GM12878 (cell line): ENCODE measurements around the gene BTBD9. TPM values are rescaled to one million over a fixed set of nuclear protein-coding genes. Genes with fewer than 3 reads are reported as not detected.

Experiments used
- ATAC-seq: fragments of 200-7000 bp; cut with Tn5 transposase; 3 replicates; pipeline ENCODE4 v1.9.1; 2020; ENCODE audit warnings: mild to moderate bottlenecking, moderate library complexity
- BruUV-seq: library from RNA; stranded (reverse); fragments of 400-500 nt; replicated peaks from 2 replicates; lab custom pipeline; 2021; lab: Mats Ljungman, UMichigan
- CTCF ChIA-PET: fragments of 300-600 bp; sonication (Branson Sonifier 250); formaldehyde crosslinking; extraction: SDS; loops from one replicate; lab custom pipeline; 2021; ENCODE audit warnings: inconsistent platforms; lab: Yijun Ruan, JAX
- POLR2A ChIA-PET: fragments of 350-600 bp; formaldehyde crosslinking; extraction: SDS; loops from one replicate; lab custom pipeline; 2021; ENCODE audit warnings: inconsistent platforms; lab: Charles Lee
- RAD21 ChIA-PET: fragments of 300-600 bp; sonication (Branson Sonifier 250); formaldehyde crosslinking; loops from one replicate; lab custom pipeline; 2023; ENCODE audit warnings: antibody characterized with exemption; ENCODE audit not compliant: unreplicated experiment; lab: Charles Lee
- SMC1A ChIA-PET: fragments of 300-600 bp; sonication (Branson Sonifier 250); formaldehyde crosslinking; loops from one replicate; lab custom pipeline; 2023; ENCODE audit not compliant: unreplicated experiment, uncharacterized antibody; lab: Charles Lee
- DNase-seq: peaks from one replicate; pipeline ENCODE4 v3.0.0-alpha.2; 2011; ENCODE audit warnings: low read depth, low spot score
- FAIRE-seq: peaks from 3 replicates; lab custom pipeline; 2011; peaks lifted over from hg19 to GRCh38; lab: Jason Lieb, UNC
- H2AFZ ChIP-seq: 2 replicates; pipeline ENCODE4 v1.6.0; 2011; ENCODE audit warnings: low read depth, low read length, control low read depth; ENCODE audit not compliant: control insufficient read depth
- H3K27ac ChIP-seq: 2 replicates; pipeline ENCODE4 v1.5.1; 2011; ENCODE audit warnings: control low read depth; ENCODE audit not compliant: control insufficient read depth, insufficient read depth
- H3K27me3 ChIP-seq, 2 experiments: replicated peaks in 1 of 2; 2 replicates each; pipeline versions ENCODE4 v1.6.0 to v1.6.1; 2011; ENCODE audit warnings: low read length in 1 of 2; ENCODE audit not compliant: control insufficient read depth in 2 of 2, insufficient read depth in 2 of 2
- H3K36me3 ChIP-seq, 2 experiments: 2 replicates each; pipeline ENCODE4 v1.5.1; 2011; ENCODE audit warnings: low read length in 1 of 2; ENCODE audit not compliant: control insufficient read depth in 2 of 2, insufficient read depth in 2 of 2
- H3K4me1 ChIP-seq: 2 replicates; pipeline ENCODE4 v1.6.1; 2011; ENCODE audit warnings: mild to moderate bottlenecking, low read length, moderate library complexity, mixed read lengths; ENCODE audit not compliant: control insufficient read depth, insufficient read depth
- H3K4me2 ChIP-seq: 2 replicates; pipeline ENCODE4 v1.6.0; 2011; ENCODE audit warnings: control low read depth; ENCODE audit not compliant: control insufficient read depth, insufficient read depth
- H3K4me3 ChIP-seq: fragments of 200-600 bp; sonication (generic); 2 replicates; pipeline ENCODE4 v1.5.1; 2016
- H3K79me2 ChIP-seq: 2 replicates; pipeline ENCODE4 v1.6.0; 2011; ENCODE audit warnings: low read length; ENCODE audit not compliant: control insufficient read depth, insufficient read depth
- H3K9ac ChIP-seq: 2 replicates; pipeline ENCODE4 v1.8.0; 2011; ENCODE audit warnings: low read length, control low read depth, mixed read lengths; ENCODE audit not compliant: control insufficient read depth, insufficient read depth
- H3K9me3 ChIP-seq: replicated peaks from 3 replicates; pipeline ENCODE4 v1.5.1; 2011; ENCODE audit warnings: mild to moderate bottlenecking, low read length; ENCODE audit not compliant: control insufficient read depth, insufficient read depth
- H4K20me1 ChIP-seq: 2 replicates; pipeline ENCODE4 v1.6.0; 2011; ENCODE audit not compliant: control insufficient read depth, insufficient read depth
- ASH2L ChIP-seq: fragments of 300-600, 200-600 bp; sonication (generic); IDR thresholded peaks from 2 replicates; pipeline ENCODE4 v1.6.1; 2017; ENCODE audit warnings: low read depth, mild to moderate bottlenecking, borderline replicate concordance
- CHD2 ChIP-seq: IDR thresholded peaks from 2 replicates; pipeline ENCODE4 v1.6.1; 2011; ENCODE audit warnings: low read depth, low read length, improper control_type of control experiment, borderline replicate concordance
- CTCF ChIP-seq, 3 experiments: IDR thresholded peaks in 2 of 3; conservative IDR thresholded peaks in 1 of 3; 2 replicates each; pipeline ENCODE4 v1.5.1; 2011; ENCODE audit warnings: low read depth in 3 of 3, low read length in 3 of 3, mild to moderate bottlenecking in 3 of 3, control low read depth in 2 of 3, moderate library complexity in 2 of 3, inconsistent platforms in 1 of 3, mixed read lengths in 1 of 3; ENCODE audit not compliant: control insufficient read depth in 2 of 3, insufficient read depth in 1 of 3; ENCODE audit errors: extremely low read depth in 1 of 3
- CUX1 ChIP-seq: IDR thresholded peaks from 2 replicates; pipeline ENCODE4 v1.6.1; 2012; ENCODE audit warnings: improper control_type of control experiment, low read depth, low read length; ENCODE audit not compliant: insufficient replicate concordance
- DPF2 ChIP-seq: fragments of 450-650 bp; IDR thresholded peaks from 2 replicates; pipeline ENCODE4 v1.6.1; 2017; ENCODE audit warnings: mild to moderate bottlenecking
- ELK1 ChIP-seq: IDR thresholded peaks from 2 replicates; pipeline ENCODE4 v1.6.1; 2012; ENCODE audit warnings: low read depth, low read length, improper control_type of control experiment
- LARP7 ChIP-seq: fragments of 450-650 bp; IDR thresholded peaks from 2 replicates; pipeline ENCODE4 v1.6.1; 2017; ENCODE audit warnings: mild to moderate bottlenecking
- NFYB ChIP-seq: IDR thresholded peaks from 2 replicates; pipeline ENCODE4 v1.6.1; 2011; ENCODE audit warnings: low read depth, mild to moderate bottlenecking, low read length, improper control_type of control experiment, moderate library complexity; ENCODE audit not compliant: insufficient read depth
- RB1 ChIP-seq: fragments of 450-650 bp; formaldehyde crosslinking; IDR thresholded peaks from 2 replicates; pipeline ENCODE4 v1.6.1; 2017; ENCODE audit warnings: mild to moderate bottlenecking, borderline replicate concordance
- TCF12 ChIP-seq: IDR thresholded peaks from 2 replicates; pipeline ENCODE4 v1.6.1; 2011; ENCODE audit warnings: low read depth, mild to moderate bottlenecking, low read length
- USF1 ChIP-seq: IDR thresholded peaks from 2 replicates; pipeline ENCODE4 v1.6.1; 2011; ENCODE audit warnings: borderline replicate concordance, low read depth, mild to moderate bottlenecking, moderate library complexity, mixed read lengths, low read length; ENCODE audit not compliant: insufficient read depth; ENCODE audit errors: extremely low read length
- WRNIP1 ChIP-seq: IDR thresholded peaks from 2 replicates; pipeline ENCODE4 v1.6.1; 2011; ENCODE audit warnings: low read depth, low read length, improper control_type of control experiment, borderline replicate concordance
- YY1 ChIP-seq: IDR thresholded peaks from 2 replicates; pipeline ENCODE4 v1.6.1; 2011; ENCODE audit warnings: low read depth, mild to moderate bottlenecking, low read length
- ZBED1 ChIP-seq: IDR thresholded peaks from 2 replicates; pipeline ENCODE4 v1.6.1; 2016; ENCODE audit warnings: borderline replicate concordance
- WGBS: methylation state at CpG from one replicate; pipeline ENCODE4 v1.1.6; 2016; ENCODE audit warnings: low lambda C conversion rate; ENCODE audit not compliant: insufficient replicate concordance, insufficient coverage; ENCODE audit errors: missing lambda C conversion rate; 5-methylcytosine and 5-hydroxymethylcytosine counted together
- in situ Hi-C: fragments of 300-500 bp; cut with MboI; formaldehyde crosslinking; loops from 9 replicates; pipeline ENCODE4 v1.14.3; 2018; ENCODE audit warnings: mixed read lengths
- intact Hi-C: fragments of 100-400 bp; cut with micrococcal nuclease; formaldehyde crosslinking; loops from one replicate; pipeline ENCODE4 v1.14.2; 2022; ENCODE audit not compliant: unreplicated experiment
- polyA plus RNA-seq, 11 experiments: library from polyadenylated mRNA; depleted of rRNA in 4 of 11; unstranded in 6 of 11; stranded (reverse) in 5 of 11; fragments of >200 nt; fragmentation: Nextera tagmentation in 4 of 11; fragmentation: Illumina TruSeq in 1 of 11; extraction: Ambion mirVana in 4 of 11; extraction: Trizol in 1 of 11; gene quantifications; 1 replicate in 1 of 11; 2 replicates in 10 of 11; pipeline versions ENCODE4 v1.2.1 to v1.2.3, GENCODE V29; 2011 to 2016; ENCODE audit warnings: inconsistent platforms in 2 of 11, missing spikeins in 2 of 11, low read depth in 1 of 11
- total RNA-seq, 4 experiments: library from RNA; depleted of rRNA in 3 of 4; stranded (reverse); fragments of >200 nt in 3 of 4; fragmentation: Illumina TruSeq in 1 of 4; extraction: Trizol in 1 of 4; gene quantifications; 2 replicates each; pipeline versions ENCODE4 v1.2.1 to v1.2.3, GENCODE V29; 2013 to 2021

Gene BTBD9
- total and polyA plus RNA-seq, 10 of the 15 experiments (the other 5 are each of a cell fraction or from before 2014, with no cell fraction given): 0.22 to 8.6 (median 4.6) TPM

GRCh38 chr6:38671885-38672467 is 32.2 kb upstream of the BTBD9 start:
- H3K4me3 ChIP-seq: no peak overlapping the region
- in situ Hi-C loops: no loop called here
- TF ChIP-seq ZBED1 (no peak), TCF12 (no peak), NFYB (no peak), DPF2 (no peak), YY1 (0 out of 2 replicates have a peak, but pooled peaks have one; percentile 21), CUX1 (no peak), CTCF (IDR thresholded peaks at IDR 0.05 in 2 of 3, conservative IDR thresholded peaks at IDR 0.05 in 1 of 3; ENCODE audit: control insufficient read depth in 2 of 3, extremely low read depth in 1 of 3, insufficient read depth in 1 of 3, low read depth in 3 of 3, low read length in 3 of 3) (peak; percentile 70 to 84 (median 81)), ASH2L (no peak), LARP7 (no peak), WRNIP1 (no peak), CHD2 (no peak), RB1 (no peak), USF1 (no peak), ELK1 (no peak)

More at GRCh38 chr6:38671885-38672467, 32.2 kb upstream of the BTBD9 start:
- Histone ChIP-seq H3K9ac (no peak overlapping the region), H3K27ac (no peak overlapping the region), H3K4me1 (peaks cover 18% of the 10 kb centered on the region), H3K27me3 (no peaks in the 10 kb centered on the region), H2AFZ (no peak overlapping the region), H3K9me3 (no peaks in the 10 kb centered on the region; the same call in 2 of the 3 replicates), H3K4me2 (no peak overlapping the region), H4K20me1 (no peaks in the 10 kb centered on the region), H3K36me3 (peaks cover 0 to 5% of the 10 kb centered on the region in 2 experiments; a peak in 2 of 4 replicates), H3K79me2 (no peaks in the 10 kb centered on the region)
- FAIRE-seq (peak; percentile 97), ATAC-seq (peak; percentile 91), DNase-seq (peak; percentile 55)
- 0% methylated on average over 2 of the region's 2 CpGs for WGBS
- ChIA-PET CTCF (interaction anchor here (1.1 to 2.0 kb wide), 6 partner anchors 17 to 174 kb away, joined by 3 to 8 read pairs (median 4); no protein-coding TSS in a partner anchor), SMC1A (interaction anchor here (1.2 to 2.4 kb wide), 4 partner anchors 14 to 158 kb away, joined by 3 to 12 read pairs (median 4); no protein-coding TSS in a partner anchor), POLR2A (no interaction called here), RAD21 (interaction anchor here (0.8 to 1.9 kb wide), 3 partner anchors 17 to 178 kb away, joined by 3 to 10 read pairs (median 3); no protein-coding TSS in a partner anchor)
- no TSS peak for BruUV-seq
- intact Hi-C loops: loop anchor here (2.0 to 10.0 kb wide), 4 partner anchors 100 to 977 kb away; partner anchors contain the start of gene MDGA1
